Stomach (tissue), 4 donors: ENCODE measurements around the gene UBAC1.

Experiments
- POLR2AphosphoS5 ChIP-seq, 3 donors: sonication (generic); formaldehyde crosslinking; IDR thresholded peaks; one replicate each; pipeline ENCODE4 v1.6.1; 2016; ENCODE audit warnings: antibody characterized with exemption in 3 of 3
- TF ChIP-seq, protein P1 (sequence below), 7 experiments: fragments of 450-650 bp in 4 of 7; fragments of 200-600 bp in 3 of 7; sonication (generic) in 3 of 7; IDR thresholded peaks; one replicate each; pipeline ENCODE4 v1.5.1; 2016 to 2019; ENCODE audit warnings: antibody characterized with exemption in 7 of 7, control low read depth in 2 of 7, mild to moderate bottlenecking in 1 of 7

DNA sequence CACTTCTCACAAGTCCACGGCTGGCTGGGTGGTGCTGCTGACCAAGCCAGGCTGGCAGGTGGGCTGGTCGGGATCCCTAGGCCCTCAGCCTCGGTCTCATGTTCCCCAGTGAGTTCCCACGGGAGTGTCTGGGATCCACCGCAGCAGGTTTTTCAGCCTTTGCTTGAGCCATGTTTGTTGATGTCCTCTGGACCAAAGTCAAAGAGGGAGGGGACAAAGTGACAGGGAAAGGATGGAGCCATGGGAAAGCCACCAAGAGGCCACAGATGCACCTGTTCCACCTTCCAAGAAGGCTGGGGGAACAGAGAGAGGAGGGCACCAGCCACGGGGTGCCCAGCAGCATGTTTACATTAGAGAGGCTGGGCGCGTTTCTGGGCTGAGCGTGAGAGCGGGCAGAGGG is 2.8 kb upstream of the UBAC1 start:
- no peak for TF ChIP-seq POLR2AphosphoS5 (IDR thresholded peaks at IDR 0.05)
- TF ChIP-seq, protein P1, sequence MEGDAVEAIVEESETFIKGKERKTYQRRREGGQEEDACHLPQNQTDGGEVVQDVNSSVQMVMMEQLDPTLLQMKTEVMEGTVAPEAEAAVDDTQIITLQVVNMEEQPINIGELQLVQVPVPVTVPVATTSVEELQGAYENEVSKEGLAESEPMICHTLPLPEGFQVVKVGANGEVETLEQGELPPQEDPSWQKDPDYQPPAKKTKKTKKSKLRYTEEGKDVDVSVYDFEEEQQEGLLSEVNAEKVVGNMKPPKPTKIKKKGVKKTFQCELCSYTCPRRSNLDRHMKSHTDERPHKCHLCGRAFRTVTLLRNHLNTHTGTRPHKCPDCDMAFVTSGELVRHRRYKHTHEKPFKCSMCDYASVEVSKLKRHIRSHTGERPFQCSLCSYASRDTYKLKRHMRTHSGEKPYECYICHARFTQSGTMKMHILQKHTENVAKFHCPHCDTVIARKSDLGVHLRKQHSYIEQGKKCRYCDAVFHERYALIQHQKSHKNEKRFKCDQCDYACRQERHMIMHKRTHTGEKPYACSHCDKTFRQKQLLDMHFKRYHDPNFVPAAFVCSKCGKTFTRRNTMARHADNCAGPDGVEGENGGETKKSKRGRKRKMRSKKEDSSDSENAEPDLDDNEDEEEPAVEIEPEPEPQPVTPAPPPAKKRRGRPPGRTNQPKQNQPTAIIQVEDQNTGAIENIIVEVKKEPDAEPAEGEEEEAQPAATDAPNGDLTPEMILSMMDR (IDR thresholded peaks at IDR 0.05): no peak
